HG03095 (cell line): ENCODE measurements around the gene RNASEH2C.
"Not testable (repeated sequence)": the region's sequence is repeated elsewhere in the genome, so short reads cannot be mapped to it uniquely, and the experiment has no call there.

ENCODE experiments used
- ATAC-seq: cut with Tn5 transposase; IDR thresholded peaks from one replicate; pipeline ENCODE4 v1.9.1; 2021; ENCODE audit warnings: moderate library complexity; ENCODE audit not compliant: unreplicated experiment

RNASEH2C gene

DNA sequence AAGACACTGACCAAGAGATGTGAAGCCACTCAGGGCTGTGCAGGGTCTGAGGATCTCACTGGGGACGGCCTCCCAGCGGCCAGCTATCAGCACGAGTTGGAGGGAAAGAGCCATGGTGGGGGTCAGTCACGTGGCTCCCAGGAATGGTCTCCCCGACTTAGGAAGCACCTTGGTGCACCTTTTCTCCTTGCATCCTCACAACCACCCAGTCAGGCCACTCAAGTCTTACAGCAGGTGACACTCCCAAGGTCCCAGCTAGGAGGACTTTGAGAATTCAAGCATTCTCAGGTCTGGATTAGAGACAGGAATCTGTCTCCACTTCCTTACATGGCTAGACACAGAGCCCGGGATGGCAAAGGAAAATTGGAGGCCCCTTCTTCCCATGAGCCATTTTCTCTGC, 2.7 kb downstream of the RNASEH2C start:
- ATAC-seq, result no peak

DNA sequence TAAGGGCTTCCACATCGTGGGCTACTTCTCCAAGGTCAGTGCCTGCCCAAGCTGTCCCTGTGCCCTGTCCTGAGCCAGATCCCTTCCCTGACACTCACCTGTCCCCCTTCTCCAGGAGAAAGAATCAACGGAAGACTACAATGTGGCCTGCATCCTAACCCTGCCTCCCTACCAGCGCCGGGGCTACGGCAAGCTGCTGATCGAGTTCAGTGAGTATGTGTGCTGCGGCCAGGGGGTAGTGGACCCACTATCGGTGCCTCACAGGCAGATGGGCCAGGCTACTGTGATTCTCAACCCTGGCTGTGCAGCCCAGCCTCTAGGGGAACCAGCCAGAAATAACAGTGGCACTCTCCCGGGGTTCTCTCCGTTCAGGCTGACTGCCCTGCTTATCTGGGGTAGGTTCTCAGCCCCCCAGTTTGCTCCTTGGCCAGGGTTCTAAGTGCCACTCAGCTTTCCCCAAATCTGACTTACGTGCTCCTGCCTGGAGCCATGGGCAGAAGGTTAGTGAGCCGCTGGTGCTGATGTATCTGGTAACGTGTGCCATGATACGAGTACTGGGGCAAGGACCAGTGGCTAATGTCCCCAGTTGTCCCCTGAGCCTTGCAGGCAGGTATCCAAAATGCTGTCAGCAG, 3.7 kb downstream of the RNASEH2C start:
- ATAC-seq, result no peak

DNA sequence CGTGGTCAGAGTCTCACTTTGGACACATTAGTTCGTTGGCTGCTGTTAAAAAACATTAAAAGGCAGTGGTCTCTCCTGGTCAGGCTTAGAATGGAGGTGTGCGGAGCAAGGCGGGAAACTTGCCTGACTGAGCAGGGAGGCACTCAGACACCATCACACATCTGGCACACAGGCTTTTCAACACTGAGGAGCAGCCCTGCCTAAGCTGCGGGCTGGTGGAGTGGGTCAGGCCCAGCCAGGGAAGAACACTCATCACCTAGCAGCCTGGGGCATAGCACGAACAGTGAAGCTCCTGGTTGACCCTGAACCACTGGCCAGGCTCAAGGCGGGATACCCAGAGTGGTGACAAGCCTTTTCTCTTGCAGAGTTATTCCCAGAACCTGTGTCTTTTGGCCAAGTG, 4.3 kb downstream of the RNASEH2C start:
- ATAC-seq, result no peak

DNA sequence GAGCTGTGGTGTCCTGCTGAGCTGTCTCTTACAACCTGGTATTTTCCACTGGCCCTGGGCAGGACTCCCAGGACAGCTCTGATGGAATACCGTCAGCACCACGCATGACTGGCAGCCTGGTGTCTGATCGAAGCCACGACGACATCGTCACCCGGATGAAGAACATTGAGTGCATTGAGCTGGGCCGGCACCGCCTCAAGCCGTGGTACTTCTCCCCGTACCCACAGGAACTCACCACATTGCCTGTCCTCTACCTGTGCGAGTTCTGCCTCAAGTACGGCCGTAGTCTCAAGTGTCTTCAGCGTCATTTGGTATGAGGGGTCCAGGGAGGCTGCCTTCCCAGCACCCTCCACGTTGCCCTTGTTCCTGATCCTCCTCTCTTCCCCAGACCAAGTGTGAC, 6.2 kb downstream of the RNASEH2C start:
- ATAC-seq, result no peak

DNA sequence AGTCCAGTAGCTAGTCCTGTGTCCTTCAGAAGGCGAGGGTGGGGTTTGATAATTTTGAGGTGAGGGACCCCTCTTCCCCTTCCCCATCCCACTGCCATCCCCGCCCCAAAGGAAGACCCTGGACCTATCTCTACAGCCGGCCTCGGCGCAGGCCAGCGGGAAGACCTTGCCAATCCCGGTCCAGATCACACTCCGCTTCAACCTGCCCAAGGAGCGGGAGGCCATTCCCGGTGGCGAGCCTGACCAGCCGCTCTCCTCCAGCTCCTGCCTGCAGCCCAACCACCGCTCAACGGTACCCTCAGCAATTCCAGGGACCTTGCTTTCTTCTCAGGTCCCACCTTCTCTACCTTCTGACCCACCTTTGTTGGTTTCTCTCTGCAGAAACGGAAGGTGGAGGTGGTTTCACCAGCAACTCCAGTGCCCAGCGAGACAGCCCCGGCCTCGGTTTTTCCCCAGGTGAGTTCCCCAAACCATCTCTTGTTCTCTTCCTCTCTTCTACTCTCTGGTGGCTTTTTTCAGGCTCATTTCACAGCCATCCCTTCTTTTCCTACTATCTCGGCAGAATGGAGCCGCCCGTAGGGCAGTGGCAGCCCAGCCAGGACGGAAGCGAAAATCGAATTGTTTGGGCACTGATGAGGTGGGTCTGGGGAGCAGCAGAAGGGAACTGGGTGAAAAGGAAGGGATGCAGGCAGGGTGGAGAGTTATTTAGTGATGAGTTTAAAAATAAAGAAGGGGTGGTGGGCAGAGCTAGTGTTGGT, 7.2 kb downstream of the RNASEH2C start:
- ATAC-seq, result no peak

DNA sequence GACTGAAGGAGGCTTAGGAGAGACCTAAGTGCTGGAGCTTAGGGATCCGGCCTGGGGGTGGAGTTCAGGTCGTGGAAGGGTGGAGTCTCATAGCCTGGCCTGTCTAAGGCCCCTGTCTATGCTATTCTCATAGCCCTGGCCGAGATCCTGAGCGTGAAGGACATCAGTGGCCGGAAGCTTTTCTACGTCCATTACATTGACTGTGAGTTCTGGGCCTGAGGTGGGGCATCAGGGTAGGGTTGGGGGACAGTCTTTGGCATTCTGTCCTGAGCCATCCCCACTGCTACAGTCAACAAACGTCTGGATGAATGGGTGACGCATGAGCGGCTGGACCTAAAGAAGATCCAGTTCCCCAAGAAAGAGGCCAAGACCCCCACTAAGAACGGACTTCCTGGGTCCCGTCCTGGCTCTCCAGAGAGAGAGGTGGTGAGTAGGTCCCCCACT, 7.9 kb downstream of the RNASEH2C start:
- no peak for ATAC-seq

DNA sequence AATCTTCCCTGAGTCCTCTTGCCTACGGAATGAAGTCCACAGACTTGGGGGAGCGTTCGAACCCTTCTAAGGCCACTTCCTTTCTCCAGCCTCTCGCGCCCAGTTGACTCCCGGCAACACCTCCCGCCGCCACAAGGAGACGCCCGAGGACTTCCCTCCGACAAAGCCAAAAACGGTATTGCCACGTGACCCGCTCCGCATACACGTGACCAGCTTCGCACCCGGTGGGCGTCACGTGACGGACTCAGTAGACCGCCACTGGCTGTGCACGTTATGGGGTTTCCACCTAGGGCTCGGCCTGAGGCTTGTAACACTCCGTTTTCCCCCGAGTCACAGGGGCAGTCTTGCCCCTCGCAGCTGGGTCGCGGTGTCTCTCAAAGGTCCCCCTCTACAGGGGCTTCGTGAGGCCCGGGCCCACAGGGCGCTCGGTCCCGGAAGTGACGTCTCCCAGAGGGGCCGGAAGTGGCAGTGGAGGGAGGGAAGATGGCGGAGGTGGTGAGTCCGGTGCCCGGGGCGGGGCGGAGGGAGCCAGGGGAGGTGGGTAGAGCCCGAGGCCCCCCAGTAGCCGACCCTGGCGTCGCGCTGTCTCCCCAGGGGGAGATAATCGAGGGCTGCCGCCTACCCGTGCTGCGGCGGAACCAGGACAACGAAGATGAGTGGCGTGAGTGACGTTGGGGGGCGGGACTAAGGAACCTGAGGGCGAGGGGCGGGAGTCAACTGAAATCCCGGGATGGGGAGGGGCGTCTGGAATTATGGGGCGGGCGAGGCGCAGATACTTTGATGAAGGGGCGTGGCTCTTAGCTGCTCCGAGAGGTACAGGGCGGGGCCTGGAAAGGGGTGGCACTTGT, 8.6 kb downstream of the RNASEH2C start, which contains the start of gene KAT5:
TSS of gene KAT5 (plus strand) at position 468 of the 848 bp plus-strand sequence. CDS start at position 484, 16 bp downstream.
- ATAC-seq, result peak; percentile 64

DNA sequence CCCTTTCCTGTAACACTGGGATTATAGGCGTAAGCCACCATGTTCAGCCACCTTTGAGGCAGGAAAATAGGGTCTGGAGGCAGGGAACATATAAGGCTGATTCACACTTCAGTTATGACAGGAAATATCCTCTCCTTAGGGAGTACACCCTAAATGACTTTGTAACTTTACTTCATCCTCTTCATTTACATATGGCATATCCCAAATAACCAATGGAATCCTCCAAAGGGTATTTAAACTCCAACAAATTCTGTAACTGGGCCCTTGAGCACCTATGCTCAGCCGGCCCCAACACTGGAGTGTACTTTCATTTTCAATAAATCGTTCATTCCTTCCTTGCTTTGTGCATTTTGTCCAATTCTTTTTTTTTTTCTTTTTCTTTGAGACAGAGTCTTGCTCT, 10.2 kb downstream of the RNASEH2C start:
- ATAC-seq, result no peak

DNA sequence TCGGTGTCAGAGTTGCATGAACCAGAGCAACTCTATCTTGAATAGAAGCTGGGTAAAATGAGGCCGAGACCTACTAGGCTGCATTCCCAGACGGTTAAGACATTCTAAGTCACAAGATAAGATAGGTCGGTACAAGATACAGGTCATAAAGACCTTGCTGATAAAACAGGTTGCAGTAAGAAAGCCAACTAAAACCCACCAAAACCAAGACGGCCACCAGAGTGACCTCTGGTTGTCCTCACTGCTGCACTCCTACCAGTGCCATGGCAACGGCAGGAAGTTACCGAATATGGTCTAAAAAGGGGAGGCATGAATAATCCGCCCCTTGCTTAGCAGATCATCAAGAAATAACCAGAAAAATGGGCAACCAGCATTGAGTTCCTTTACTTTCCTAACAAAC, 10.9 kb downstream of the RNASEH2C start:
- ATAC-seq, result no peak

DNA sequence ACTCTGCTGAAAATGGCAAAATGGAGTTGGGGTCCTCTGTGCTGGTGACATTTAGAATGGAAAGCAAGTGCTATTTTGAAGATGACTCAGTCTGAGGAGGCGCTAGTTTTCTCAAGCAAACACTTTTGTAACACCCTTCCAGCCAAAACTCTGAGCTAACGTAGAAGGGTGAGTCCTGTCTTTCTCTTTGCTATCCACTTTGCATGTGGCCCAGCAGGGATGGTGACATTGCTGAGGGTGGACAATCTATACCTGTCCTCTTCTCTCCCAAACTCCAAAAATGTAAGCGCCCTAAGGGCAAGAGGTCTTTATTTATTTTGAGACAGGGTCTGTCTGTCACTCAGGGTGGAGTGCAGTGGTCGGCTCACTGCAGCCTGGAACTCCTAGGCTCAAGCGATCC, 12.1 kb downstream of the RNASEH2C start:
- ATAC-seq, result no peak

DNA sequence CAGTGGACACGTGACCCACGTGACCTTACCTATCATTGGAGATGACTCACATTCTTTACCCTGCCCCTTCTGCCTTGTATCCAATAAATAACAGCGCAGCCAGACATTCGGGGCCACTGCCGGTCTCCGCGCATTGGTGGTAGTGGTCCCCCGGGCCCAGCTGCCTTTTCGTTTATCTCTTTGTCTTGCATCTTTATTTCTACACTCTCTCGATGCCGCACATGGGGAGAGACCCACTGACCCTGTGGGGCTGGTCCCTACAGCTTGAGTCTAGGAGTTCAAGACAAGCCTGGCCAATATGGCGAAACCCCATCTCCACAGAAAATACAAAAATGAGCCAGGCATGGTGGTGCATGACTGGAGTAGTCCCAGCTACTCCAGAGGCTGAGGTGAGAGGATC, 13.6 kb downstream of the RNASEH2C start:
- not testable (repeated sequence) for ATAC-seq

DNA sequence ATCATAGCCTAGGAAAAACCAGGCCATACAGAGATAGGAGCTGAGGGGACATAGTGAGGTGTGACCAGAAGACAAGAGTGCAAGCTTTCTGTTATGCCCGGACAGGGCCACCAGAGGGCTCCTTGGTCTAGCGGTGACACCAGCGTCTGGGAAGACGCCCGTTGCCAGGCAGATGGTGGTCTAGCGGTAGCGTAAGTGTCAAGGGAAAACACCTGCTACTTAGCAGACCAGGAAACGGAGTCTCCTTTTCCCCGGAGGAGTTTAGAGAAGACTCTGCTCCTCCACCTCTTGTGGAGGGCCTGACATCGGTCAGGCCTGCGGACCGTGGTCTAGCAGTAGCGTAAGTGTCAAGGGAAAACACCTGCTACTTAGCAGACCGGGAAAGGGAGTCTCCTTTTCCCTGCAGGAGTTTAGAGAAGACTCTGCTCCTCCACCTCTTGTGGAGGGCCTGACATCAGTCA, 14.3 kb downstream of the RNASEH2C start:
- ATAC-seq, result not testable (repeated sequence)

DNA sequence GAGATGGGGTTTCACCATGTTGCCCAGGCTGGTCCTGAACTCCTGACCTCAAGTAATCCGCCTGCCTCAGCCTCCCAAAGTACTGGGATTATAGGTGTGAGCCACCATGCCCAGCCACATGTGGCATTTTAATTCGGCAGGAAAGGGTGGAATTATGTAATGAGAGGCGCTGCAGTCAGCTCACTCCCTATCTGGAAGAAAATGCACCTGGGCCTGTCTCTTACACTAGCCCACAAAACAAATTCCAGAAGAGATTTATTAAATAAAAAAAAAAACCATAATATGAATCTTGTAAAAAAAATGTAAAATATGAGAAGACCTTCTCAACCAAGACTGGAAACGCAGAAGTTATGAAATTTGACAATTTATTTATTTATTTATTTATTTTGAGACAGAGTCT, 16.8 kb downstream of the RNASEH2C start:
- no peak for ATAC-seq

DNA sequence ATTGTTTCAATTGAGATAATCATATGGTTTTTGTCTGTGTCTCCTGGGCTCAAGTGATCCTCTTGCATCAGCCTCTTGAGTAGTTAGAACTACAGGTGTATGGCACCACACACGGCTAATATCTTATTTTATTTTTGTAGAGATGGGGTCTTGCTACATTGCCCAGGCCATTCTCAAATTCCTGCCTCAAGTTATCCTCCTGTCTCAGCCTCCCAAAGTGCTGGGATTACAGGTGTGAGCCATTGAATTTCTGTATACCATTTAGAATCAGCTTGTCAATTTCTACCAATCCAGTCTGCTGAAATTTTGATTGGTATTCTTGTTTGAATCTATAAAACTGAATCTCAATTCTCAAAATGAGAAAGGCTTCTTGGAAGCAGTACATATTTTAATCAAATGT, 18.9 kb downstream of the RNASEH2C start:
- ATAC-seq, result no peak

DNA sequence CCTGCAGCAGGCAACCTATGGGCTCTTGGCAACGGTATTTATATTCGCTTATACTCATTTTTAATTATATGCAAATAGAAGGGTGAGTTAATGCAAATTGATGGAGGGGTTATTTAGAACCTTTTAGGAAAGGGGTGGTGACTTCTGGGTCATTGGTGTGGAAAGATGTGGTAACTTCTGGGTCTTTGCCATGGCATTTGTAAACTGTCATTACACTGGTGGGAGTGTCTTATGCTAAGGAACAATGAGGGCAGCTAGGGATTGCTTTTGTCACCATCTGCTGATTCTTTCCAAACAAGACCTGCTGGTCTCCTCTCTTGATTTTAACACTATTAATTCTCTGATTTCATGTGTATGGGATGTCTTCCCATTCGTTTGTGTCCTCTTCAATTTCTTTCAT, 20.2 kb downstream of the RNASEH2C start:
- ATAC-seq, result no peak

DNA sequence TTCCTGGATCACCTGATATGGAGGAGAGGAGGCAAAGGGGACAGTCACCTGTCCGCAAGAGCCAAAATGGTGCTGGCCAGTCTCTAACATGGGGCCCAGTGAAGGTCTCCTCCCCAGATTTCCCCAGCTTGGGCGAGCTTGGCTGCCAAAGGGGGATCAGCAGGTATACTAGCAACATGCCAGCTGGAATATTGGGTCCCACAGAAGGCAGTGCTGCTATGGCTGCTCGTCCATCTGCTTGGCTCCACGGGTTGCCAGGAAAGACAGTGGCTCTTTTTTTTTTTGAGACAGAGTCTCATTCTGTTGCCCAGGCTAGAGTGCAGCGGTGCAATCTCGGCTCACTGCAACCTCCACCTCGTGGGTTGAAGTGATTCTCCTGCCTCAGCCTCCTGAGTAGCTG, 21.3 kb downstream of the RNASEH2C start:
- no peak for ATAC-seq

DNA sequence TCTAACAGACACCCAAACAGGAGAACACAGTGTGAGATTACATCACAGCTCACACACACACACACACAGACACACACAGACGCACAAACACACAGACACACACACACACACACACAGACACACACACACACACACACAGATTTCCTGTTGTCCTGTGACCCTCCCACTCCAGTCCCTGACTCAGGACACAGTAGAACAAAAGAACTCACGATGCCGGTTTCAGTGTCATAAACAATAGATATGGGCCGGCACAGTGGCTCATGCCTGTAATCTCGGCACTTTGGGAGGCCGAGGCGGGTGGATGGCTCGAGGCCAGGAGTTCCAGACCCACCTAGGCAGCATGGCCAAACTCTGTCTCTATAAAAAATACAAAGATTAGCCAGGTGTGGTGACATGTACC, 22.4 kb downstream of the RNASEH2C start:
- ATAC-seq, result no peak

DNA sequence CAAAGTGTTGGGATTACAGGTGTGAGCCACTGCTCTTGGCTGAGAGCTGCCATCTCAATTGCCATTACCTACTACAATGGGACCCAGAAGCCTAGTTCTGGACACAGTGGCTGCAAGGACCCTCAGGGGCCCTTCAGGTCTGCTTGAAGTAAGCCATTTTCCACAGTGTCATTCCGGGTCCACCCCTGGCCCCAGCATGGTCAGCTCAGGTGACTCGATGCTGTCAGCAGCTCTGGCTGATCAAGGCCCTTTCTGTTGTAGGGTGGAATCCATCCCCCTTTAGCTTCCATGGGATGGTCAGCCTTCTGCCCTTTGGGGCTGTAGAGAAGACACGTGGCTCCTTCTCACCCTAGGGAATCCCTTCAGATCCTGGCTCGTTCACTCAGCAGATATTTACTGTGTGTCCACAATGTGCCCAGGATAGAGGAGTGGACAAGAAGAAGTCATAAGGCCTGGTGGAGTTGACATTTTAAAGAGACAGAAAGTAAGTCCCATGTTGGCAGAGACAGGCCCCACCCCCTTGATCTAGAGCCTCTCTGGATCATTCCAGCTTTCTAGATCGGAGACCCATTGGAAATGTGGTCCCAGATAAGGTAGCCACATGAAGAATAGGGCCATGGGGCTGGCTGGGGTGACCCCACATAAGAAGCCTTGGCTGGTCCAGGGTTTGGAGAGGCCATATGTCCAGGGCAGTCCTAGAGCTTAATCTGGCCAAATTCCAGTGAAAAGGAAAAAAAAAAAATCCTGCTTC, 23.6 kb downstream of the RNASEH2C start:
- no peak for ATAC-seq

DNA sequence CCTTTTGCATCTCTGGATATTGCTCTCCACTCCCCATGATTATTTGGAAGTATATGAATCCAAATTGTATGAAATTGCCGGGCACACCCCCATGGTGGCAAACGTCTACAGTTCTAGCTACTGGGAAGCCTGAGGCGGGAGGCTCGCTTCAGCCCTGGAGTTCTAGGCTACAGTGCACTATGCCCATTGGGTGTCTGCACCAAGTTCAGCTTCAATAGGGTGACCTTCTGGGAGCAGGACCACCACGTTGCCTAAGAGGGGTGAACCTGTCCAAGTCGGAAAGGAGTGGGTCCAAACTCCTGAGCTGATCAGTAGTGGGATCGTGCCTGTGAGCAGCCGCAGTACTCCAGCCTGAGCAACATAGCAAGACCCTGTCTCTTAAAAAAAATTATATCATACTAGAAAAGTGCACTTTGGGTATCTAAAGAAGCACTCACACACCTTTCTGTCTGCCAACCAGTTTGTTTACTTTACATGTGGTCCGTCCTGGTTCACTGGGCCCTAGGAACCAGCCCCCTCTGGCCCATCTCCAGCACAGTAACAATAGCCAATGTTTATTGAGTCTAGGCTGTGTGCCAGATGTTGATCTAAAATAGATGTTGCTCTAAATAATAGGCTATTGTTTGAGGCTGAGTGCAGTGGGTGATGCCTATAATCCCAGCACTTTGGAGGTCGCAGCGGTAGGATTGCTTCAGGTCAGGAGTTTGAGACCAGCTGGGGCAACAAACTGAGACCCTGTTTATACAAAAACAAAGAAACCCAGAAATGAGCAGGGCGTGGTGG, 24.9 kb downstream of the RNASEH2C start:
- no peak for ATAC-seq

DNA sequence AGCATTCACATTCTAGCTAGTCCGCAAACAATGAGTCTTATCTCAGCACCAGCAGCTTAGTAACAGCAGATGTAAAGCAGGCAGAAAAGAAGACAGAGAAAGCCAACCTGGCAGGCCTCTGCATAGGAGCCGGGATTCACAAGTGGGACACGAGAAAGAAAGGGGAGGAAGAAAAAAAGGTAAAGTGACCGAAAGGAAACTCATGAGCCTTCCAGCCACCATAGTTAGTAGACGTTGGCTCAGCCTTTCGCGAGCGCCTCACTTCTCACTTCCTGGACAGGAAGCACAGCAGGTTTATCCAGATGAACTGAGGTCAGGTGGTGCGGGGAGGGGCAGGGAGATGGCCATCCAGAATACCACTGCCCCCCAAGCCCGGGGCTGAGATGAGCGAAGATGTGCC, 28.2 kb downstream of the RNASEH2C start:
- no peak for ATAC-seq
